ENCODE measurements around the gene BARHL2.

BARHL2 gene

DNA sequence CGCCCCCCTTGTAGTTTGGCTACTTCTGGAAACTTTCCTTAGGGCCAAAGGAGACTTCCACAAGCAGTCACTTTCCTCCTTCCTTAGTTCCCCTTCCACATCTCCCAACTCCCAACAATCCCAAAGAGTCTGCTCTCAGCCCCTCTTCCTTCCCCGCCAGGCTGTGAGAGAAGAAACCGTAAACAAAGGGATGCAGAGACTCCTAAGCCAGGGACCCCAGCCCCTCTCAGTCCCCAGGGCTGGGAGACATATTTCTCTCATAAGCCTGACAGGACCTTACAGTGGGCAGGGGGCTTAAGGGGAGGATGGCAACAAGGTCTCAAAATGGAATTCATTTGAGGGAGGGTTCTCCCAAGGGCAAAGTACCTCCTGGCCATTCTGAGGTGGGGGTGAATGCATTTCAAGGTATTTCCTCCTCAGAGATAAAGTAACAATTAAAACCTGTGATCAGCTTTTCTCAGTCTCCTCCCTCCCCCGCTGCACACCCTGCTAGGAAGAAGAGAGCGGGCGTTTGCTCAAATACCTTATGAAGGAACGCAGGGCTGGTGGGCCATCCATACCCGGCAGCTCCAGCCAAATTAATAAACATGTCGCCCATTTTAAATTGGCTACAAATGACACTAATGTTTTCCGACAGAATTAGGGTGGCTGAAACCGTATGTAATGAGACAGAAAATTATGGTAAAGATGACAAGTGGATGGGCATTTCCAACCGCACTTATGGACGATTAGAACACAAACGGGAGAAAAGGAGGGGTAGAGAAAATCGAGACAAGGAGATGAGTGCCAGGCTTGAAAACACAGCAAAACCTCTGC lies 4.0 kb downstream of the BARHL2 start:
- intact Hi-C loops (cut with DNase I): no loop called here

GRCh38 chr1:90712153-90712856 lies 4.8 kb downstream of the BARHL2 start:
- intact Hi-C loops (cut with DNase I): no loop called here
- DNase-seq: peak in 1 of 10 donors; percentile 60

More for the DNA sequence above, 4.0 kb downstream of the BARHL2 start:
- no peak for DNase-seq

GRCh38 chr1:90711696-90712095 lies 5.4 kb downstream of the BARHL2 start:
- peak in 1 of 10 donors; percentile 10 for DNase-seq
- intact Hi-C loops (cut with DNase I): no loop called here

GRCh38 chr1:90710579-90711536 lies 6.2 kb downstream of the BARHL2 start:
- DNase-seq: peak in 1 of 10 donors; percentile 54
- intact Hi-C loops (cut with DNase I): no loop called here

DNA sequence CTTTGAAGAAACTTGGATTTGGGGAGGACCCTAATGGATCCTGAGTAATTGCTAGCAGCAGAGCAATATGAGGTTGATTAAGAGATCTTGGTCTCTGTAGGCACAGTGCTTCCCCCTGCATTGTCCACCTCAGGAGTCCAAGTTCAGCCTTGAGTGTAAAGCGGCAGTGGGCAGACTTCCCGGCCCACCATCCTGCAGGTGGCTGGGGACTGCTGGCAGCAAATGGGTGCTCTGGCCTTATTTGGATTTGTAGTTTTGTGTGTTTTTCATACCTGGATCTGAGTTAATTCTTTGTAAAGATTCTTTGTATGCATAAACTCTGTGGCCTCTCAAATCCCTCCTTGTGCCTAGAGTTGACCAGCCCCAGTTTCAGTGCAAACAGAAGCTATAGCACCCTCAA lies 7.6 kb downstream of the BARHL2 start:
- DNase-seq: peak in 1 of 10 donors; percentile 34
- intact Hi-C loops (cut with DNase I): no loop called here

DNA sequence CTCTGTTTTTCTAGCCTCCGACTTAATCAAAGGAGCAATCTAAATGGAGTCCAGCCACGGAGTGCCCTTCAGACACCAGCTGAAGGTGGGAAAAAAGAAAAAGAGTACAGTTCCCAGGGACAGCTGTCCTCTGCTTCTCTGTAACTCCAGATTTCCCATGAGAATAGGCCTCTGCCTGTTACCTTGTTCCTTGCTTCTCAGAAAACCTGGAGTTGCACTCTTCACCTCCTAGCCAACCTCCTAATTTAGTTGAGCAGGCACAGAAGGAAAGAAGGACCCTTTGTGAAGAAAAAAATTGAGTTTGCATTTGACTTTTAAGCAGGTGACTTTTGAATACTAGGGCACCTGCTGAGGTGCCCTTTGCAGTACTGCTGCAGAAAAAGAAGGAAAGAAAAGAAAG lies 8.3 kb downstream of the BARHL2 start:
- DNase-seq: no peak
- intact Hi-C loops (cut with DNase I): no loop called here

- intact Hi-C loops (cut with DNase I): no loop called here
Measured at GRCh38 chr1:90708236-90708786, 8.8 kb downstream of the BARHL2 start.

DNA sequence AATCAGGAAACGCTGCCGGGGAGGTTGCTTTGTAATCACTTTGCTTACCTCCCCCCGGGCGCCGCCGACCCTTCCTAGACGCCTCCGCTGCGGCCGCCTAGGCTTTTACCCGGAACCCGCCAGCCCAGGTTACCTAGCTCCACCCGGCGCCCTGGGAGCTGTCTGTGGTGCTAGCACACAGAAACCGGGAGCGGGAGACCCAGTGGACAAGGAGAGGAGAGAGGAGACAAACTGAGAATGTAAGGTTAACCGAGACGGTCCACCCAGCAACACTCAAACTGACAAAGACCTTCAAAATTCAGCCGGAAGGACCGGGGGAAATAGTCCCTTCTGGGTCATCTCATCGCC lies 9.8 kb downstream of the BARHL2 start:
- peak in 1 of 10 donors; percentile 70 for DNase-seq
- intact Hi-C loops (cut with DNase I): no loop called here

More at GRCh38 chr1:90708236-90708786, 8.8 kb downstream of the BARHL2 start:
- DNase-seq: no peak

DNA sequence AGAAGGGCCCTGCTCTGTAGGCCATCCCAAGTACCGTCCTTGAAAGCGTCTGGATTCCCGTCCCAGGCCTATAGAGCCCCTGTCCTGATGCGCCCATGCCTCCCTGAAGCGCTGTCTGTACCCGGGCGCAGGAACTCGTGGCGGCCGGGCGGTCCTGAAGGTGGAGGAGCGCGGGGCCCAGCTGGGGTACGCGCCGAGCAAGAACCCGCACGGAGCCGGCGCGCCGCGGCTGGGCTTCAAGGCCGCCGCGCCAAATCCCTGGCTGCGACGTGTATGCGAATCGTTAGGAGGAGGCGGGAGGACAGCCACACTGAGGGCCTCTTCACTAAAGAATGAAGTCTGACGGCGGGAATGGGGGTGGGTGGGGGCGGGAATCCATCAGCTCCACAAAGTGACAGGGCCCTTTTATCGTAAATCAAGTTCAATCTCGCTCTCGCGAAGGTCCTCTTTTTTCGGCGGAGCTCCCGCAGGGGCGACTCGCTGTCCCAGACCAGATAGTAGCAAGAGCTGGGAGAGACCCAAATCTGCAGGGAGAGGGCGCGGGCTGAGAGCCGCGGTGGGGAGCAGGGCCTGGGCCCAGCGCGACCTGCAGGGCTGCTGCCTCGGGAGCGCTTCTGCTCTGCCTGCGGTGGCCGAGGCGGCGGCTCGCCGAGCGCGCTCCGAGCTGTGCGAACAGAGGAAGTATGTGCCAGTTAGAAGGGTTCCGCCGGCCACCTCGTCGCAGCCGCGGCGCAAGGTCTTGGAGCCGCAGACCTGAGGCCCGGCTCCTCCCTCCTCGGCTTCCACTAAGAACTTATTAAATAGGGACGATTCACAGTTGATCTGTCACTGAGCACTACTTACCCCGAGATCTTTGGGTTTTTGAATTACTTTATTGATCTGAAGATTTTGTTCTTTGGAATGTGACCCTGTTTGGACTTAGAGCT lies 10.4 kb downstream of the BARHL2 start:
- intact Hi-C loops (cut with DNase I): no loop called here
- peak in 2 of 10 donors; percentile 82 to 88 for DNase-seq

- DNase-seq: no peak
- intact Hi-C loops (cut with DNase I): no loop called here
Measured at GRCh38 chr1:90705956-90706355, 11.1 kb downstream of the BARHL2 start.

DNA sequence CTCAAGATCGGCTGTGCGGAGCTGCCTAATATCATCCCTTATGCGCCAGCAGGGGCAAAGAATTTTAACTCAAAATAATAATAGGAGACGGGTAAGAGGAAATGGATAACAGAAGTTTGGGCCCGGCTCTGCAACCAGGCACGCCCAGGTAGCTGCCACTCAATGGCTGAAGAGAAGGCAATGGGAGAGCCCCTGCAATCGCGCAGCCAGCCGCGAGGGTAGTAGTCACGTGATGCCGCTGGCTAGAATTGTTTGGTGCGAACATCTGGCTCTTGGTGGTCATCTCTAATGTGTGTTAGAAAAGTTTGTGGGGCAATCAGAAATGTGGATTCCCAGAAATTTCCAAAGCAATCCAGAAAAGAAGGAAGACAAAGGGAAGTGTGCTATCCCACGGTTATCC lies 12.3 kb downstream of the BARHL2 start:
- intact Hi-C loops (cut with DNase I): no loop called here
- DNase-seq: peak in 1 of 10 donors; percentile 9

DNA sequence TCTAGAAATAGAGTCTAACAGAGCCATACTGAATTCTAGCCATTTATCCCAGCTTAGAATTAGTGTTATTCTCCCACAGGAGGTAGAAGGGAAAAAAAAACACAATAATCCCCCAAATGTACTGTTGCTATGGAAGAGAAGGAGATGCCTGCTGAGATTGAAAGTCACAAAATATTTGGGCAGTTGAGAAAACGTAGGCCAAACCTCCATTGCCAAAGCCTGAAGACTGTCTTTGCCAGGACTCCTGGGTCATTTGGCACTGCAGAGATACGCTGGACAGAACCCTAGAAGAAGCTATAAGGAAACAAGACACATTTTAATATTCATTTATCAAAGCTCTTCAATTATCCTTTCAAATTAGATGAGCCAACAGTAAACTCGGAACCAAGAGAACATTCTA lies 22.3 kb downstream of the BARHL2 start:
- no peak for DNase-seq
- intact Hi-C loops (cut with DNase I): no loop called here

DNA sequence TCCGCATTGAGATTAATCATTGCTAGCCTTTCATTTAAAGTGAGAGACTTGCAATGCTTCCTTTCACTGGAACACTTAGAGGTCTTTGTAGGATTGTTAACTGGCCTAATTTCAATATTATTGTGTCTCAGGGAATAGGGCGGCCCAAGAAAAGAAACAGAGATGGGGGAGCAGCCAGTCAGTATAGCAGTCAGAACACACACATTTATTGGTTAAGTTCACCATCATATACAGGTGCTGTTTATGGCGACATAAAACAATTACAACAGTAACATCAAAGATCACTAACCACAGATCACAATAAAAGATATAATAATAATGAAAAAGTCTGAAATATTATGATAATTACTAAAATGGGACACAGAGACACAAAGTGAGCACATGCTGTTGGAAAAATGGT lies 29.4 kb downstream of the BARHL2 start:
- DNase-seq: no peak
- intact Hi-C loops (cut with DNase I): no loop called here

- DNase-seq: no peak
- intact Hi-C loops (cut with DNase I): no loop called here
Measured at GRCh38 chr1:90675161-90675847, 41.8 kb downstream of the BARHL2 start.

DNA sequence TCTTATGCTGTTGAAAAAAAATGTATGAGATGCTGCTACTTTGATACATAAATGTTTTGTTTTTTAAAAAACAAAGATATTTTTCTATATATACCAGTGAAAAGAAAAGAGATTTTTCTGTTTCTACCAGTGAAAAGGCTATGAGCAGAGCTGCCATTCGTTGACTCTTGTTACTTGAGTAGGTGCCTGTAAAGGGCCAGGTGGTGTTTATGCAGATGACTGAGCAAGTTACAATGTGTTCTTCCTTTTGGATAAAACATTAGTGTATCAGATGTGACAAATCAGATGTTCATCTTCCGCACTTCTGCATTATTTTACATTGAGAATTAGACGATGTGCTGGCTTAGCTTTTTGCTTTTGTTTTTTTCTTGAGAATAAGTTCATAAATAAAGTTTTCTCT lies 45.4 kb downstream of the BARHL2 start:
- no peak for DNase-seq
- intact Hi-C loops (cut with DNase I): no loop called here

- intact Hi-C loops (cut with DNase I): no loop called here
Measured at GRCh38 chr1:90671251-90671650, 45.9 kb downstream of the BARHL2 start.

More at GRCh38 chr1:90671251-90671650, 45.9 kb downstream of the BARHL2 start:
- no peak for DNase-seq

All from posterior cingulate gyrus (tissue), 11 donors.